ENCODE data around the gene SAMD4B.

- TF ChIP-seq, protein P1, sequence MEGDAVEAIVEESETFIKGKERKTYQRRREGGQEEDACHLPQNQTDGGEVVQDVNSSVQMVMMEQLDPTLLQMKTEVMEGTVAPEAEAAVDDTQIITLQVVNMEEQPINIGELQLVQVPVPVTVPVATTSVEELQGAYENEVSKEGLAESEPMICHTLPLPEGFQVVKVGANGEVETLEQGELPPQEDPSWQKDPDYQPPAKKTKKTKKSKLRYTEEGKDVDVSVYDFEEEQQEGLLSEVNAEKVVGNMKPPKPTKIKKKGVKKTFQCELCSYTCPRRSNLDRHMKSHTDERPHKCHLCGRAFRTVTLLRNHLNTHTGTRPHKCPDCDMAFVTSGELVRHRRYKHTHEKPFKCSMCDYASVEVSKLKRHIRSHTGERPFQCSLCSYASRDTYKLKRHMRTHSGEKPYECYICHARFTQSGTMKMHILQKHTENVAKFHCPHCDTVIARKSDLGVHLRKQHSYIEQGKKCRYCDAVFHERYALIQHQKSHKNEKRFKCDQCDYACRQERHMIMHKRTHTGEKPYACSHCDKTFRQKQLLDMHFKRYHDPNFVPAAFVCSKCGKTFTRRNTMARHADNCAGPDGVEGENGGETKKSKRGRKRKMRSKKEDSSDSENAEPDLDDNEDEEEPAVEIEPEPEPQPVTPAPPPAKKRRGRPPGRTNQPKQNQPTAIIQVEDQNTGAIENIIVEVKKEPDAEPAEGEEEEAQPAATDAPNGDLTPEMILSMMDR (IDR thresholded peaks at IDR 0.05) = no peak
- TF ChIP-seq POLR2A (IDR thresholded peaks at IDR 0.05) = no peak
Measured at GRCh38 chr19:39347332-39348164, 5.3 kb downstream of the SAMD4B start.

All from body of pancreas (tissue), 4 donors.